Hypothalamus (tissue), 51 donors: ENCODE data around the gene BLCAP.

ENCODE experiments used
- DNase-seq, 51 donors: peaks; one replicate each; lab custom pipeline; 2025; lab: John Stamatoyannopoulos, UW

BLCAP gene

DNA sequence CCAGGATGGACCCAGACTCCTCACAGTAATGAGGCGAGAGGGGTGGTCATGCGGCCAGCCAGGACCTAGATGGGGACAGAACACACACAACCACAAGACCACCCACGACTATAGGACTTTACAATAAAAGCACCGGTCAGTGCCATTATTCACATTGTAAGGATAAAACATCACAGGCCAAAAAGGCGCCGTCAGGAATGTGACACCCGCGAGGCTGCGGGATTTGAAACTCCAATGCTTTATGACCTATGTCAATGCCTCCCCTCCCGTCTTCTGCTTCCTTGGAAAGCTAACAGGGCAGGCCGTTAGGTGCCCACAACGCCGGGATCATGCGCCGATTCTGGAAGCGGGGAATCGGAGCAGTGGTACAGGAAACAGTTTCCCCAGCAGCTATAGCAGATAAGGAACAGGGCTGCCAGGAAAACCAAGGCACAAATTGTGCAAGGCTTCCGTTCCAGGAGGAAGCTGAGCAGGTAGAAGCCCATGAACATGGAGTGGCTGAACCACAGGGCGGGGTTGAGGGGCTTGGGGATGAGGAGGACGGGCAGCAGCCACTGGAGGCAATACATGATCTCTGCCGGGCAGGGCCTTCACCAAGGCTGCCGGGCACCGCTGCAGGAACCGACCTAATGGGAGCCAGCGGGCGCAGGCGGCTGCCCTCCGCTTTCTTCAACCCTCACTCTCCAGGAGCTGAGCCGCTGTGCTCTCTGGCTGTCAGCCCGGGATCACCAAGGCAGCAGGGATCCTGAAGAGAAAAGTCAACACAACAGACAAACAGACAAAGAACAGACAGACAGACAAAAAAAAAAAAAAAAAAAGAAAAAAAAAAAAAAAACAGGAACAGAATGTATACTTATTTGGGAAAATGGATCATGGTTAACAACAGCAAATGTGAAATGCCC is 8.8 kb downstream of the BLCAP start:
- peak in 33 of 51 donors; percentile 9 to 72 (median 47) for DNase-seq

DNA sequence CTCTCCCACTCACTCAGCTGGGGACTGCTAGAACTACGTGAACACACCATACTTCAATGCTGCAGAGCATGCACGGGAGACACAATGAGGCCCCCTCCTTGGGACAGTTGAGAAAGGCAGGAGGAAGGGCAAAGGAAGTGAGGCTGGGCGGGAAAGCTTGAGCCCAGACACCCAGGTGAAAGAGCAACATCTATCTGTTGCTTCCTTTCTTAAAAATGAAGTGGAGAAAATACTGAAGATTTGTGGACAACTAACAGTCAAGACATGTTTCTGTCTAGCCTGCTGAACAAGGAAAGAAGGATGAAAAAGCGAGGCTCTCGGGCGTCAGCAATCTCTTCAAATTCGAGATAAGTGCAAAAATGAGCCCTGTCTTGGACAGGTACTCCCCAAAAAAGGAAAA is 9.6 kb downstream of the BLCAP start:
- no peak for DNase-seq

GRCh38 chr20:37516811-37517750 is 10.6 kb downstream of the BLCAP start:
- no peak for DNase-seq

- no peak for DNase-seq
Measured at GRCh38 chr20:37515876-37516275, 11.8 kb downstream of the BLCAP start.

DNA sequence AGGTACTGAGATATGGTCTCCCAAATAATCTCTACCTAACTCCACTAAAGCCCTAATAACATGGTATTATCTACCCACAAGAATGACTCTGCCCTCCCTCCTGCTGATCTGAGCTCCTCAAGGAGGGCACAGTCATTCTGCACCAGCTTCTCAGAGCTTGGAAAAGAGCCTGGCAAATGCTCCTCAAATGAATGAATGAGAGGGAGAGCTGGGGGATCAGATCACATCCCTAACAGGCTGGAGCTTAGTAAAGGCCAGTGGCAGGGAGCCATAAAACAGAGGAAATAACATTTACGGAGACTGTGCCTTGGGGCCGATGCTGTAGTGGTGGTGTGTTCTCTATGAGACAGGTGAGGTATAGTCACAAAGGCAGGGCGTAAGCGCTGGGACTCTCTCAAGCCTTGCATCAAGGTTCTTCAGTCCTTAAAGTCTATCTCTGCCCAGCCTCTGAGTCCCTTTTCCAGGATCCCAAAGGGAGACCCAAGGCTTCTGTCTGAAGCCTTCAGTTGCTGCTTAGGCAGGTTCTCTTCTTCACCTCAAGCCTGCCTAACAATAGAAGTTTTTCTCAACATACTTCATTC is 13.8 kb downstream of the BLCAP start:
- DNase-seq, result no peak

- DNase-seq, result peak in 1 of 51 donors; percentile 11
Measured at GRCh38 chr20:37511610-37512275, 15.9 kb downstream of the BLCAP start.

- no peak for DNase-seq
Measured at GRCh38 chr20:37510226-37510625, 17.4 kb downstream of the BLCAP start.

- DNase-seq, result no peak
Measured at GRCh38 chr20:37506152-37506725, 21.4 kb downstream of the BLCAP start.

DNA sequence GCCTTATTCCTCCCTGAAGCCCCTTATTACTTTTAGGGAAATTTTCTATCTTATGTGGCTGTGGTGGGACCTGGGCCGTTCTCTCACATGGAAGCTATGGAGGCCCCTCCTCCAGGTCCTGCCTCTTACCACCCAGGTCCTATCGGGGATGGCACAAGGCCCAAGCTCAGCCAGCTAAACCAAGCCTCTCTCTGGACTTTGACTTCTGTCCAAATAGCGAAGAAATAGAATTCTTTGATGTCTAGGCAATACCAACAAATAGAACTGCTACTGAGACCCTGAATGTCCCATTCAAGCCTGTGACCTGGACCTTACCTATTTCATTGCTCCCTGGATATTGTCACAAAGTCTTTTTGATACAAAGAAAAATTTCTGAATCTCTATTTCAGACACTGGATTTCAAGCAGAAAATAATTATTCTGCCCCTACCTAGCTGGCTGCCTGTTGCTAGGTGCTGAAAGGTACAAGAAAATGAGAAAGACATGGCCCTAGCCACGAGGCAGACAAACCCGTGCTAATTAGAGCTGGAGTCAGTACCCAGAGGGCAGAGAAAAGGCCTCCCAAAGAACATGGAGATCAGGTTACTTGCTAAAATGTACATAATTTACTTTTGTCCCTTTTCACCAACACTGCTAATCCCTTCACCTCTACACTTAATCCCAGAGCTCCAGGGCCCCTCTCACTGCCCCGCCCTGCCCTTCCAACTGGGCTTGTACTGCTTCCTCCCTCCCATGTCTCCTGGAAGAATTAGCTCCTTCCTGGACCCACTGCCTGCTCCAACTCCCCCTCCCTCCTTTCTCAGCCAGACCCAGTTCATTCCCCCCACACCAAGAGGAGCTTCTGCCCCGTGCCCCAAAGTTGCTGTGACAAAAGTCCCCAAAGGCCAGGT is 22.2 kb downstream of the BLCAP start:
- DNase-seq, result no peak

DNA sequence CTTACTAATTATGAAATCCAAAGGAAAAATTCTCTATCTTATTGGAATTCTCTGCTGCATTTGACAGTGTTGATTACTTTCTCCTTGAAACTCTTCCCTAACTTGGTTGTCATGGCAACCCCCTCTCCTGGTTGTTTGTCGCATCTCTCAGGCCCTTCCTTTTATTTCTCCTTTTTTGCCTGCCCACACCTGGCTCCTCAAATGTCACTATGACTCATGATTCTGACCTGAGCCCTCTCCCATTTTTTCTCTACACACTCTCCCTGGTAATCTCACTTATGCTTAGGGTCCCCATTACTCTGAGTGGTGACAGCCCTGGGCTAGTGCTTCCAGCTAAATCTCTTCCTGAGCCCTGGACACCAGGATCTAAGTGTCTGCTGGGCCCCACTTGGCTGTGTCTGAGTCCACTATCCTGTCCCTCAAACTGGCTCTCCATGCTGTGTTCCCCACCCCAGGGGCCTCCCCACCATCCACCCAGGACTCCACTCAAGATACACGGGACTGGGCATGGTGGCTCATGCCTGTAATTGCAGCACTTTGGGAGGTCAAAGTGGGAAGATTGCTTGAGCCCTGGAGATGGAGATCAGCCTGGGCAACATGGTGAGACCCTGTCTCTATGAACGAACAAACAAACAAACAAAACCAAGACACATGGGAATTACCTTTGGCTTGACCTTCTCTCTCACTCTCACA is 23.1 kb downstream of the BLCAP start:
- peak in 1 of 51 donors; percentile 22 for DNase-seq

GRCh38 chr20:37503256-37503927 is 24.3 kb downstream of the BLCAP start:
- DNase-seq, result no peak

GRCh38 chr20:37502654-37503053 is 25.0 kb downstream of the BLCAP start:
- DNase-seq, result no peak

GRCh38 chr20:37501940-37502339 is 25.7 kb downstream of the BLCAP start:
- no peak for DNase-seq

DNA sequence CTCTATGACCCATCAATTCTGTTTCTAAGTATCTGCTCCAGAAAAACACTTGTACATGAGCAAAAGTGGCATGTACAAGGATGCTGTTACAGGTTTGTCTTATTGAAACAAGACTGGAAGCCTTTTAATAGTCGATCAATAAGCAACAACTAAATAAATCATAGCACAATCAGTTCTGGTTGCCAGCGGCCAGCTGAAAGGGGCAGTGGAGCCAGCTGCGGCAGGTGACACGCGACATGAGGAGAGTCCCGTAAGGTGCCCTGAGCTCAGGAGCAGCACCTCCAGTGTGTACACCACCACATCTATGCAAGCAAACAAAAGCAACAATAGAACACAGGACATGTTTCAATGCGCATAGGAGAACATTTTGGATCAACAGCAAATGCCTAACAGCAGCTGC is 27.4 kb downstream of the BLCAP start:
- DNase-seq, result no peak

GRCh38 chr20:37498066-37498665 is 29.5 kb downstream of the BLCAP start:
- DNase-seq, result no peak

GRCh38 chr20:37494796-37495195 is 32.9 kb downstream of the BLCAP start:
- DNase-seq, result no peak

DNA sequence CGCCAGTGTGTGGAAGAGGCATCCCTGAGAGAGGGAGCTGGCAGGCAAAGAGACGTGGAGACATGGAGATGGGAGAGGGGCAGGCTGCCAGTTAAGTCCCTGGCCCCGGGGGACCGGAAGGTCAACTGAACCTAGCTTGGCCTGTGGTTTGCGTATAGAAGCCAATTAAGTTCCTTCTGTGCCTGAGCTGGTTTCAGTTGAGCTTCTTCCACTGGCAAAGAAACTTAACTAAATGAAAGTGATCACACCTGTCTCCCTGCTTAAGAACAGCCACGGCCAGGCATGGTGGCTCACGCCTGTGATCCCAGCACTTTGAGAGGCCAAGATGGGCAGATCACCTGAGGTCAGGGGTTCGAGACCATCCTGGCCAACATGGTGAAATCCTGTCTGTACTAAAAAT is 33.4 kb downstream of the BLCAP start:
- no peak for DNase-seq

GRCh38 chr20:37492945-37493344 is 34.7 kb downstream of the BLCAP start:
- no peak for DNase-seq
